A549 (cell line): ENCODE results near the gene SLC2A2. TPM values are rescaled to one million over a fixed set of nuclear protein-coding genes. Genes with fewer than 3 reads are reported as not detected.
A peak's percentile ranks its signal among the peaks of the same experiment; 100 is the strongest.

ENCODE experiments used
- ATAC-seq, 2 experiments: fragments of 200-7000 bp in 1 of 2; fragments of >200 bp in 1 of 2; cut with Nextera tagmentation in 1 of 2; cut with Tn5 transposase in 1 of 2; 3 replicates each; pipeline versions ENCODE4 v1.8.0 to v1.9.1; 2018 to 2020; ENCODE audit warnings: mild to moderate bottlenecking in 1 of 2, moderate library complexity in 1 of 2
- CTCF ChIA-PET: fragments of 300-600 bp; sonication (Branson Sonifier 250); formaldehyde crosslinking; extraction: SDS; loops from one replicate; lab custom pipeline; 2021; ENCODE audit warnings: antibody characterized with exemption, inconsistent platforms; lab: Yijun Ruan, JAX
- POLR2A ChIA-PET: fragments of 350-600 bp; formaldehyde crosslinking; extraction: SDS; loops from one replicate; lab custom pipeline; 2021; ENCODE audit warnings: antibody characterized with exemption, inconsistent platforms; lab: Yijun Ruan, JAX
- DNase-seq, 2 experiments: peaks; one replicate each; pipeline versions ENCODE4 v3.0.0 to v3.0.0-alpha.2; 2011 to 2016; ENCODE audit warnings: low read depth in 1 of 2, low spot score in 1 of 2
- FAIRE-seq: peaks from 2 replicates; lab custom pipeline; 2011; peaks lifted over from hg19 to GRCh38; lab: Jason Lieb, UNC
- H3K27ac ChIP-seq, 2 experiments: fragments of >200 bp; sonication (Bioruptor Twin); formaldehyde crosslinking; 3 replicates each; pipeline ENCODE4 v1.5.1; 2016 to 2017
- H3K4me1 ChIP-seq: fragments of >200 bp; sonication (Bioruptor Twin); formaldehyde crosslinking; 3 replicates; pipeline ENCODE4 v1.6.1; 2016
- H3K4me2 ChIP-seq: fragments of >200 bp; sonication (Bioruptor Twin); formaldehyde crosslinking; 3 replicates; pipeline ENCODE4 v1.6.1; 2016
- H3K4me3 ChIP-seq: fragments of >200 bp; sonication (Bioruptor Twin); formaldehyde crosslinking; 3 replicates; pipeline ENCODE4 v1.5.1; 2016
- H3K9me3 ChIP-seq: fragments of >200 bp; sonication (Bioruptor Twin); formaldehyde crosslinking; 3 replicates; pipeline ENCODE4 v1.6.1; 2016
- BCL3 ChIP-seq: fragments of >200 bp; sonication (Bioruptor Twin); formaldehyde crosslinking; IDR thresholded peaks from 3 replicates; pipeline ENCODE4 v1.6.1; 2016
- CBX2 ChIP-seq: fragments of 200-600 bp; sonication (generic); IDR thresholded peaks from 2 replicates; pipeline ENCODE4 v1.6.1; 2016; ENCODE audit warnings: low read depth, mild to moderate bottlenecking, borderline replicate concordance
- CBX8 ChIP-seq: fragments of 200-600 bp; sonication (generic); IDR thresholded peaks from 2 replicates; pipeline ENCODE4 v1.6.1; 2016
- CEBPB ChIP-seq, 2 experiments: fragments of >200 bp in 1 of 2; sonication (Bioruptor Twin) in 1 of 2; formaldehyde crosslinking in 1 of 2; IDR thresholded peaks; 2 replicates each; pipeline ENCODE4 v1.6.1; 2012 to 2016
- CHD4 ChIP-seq: fragments of 200-600 bp; sonication (generic); IDR thresholded peaks from 2 replicates; pipeline ENCODE4 v1.6.1; 2016; ENCODE audit warnings: antibody characterized with exemption, mild to moderate bottlenecking, borderline replicate concordance
- EP300 ChIP-seq, 2 experiments: fragments of >200 bp; sonication (Bioruptor Twin); formaldehyde crosslinking; IDR thresholded peaks; 2 replicates in 1 of 2; 3 replicates in 1 of 2; pipeline ENCODE4 v1.6.1; 2016 to 2017
- FOSL2 ChIP-seq, 2 experiments: fragments of 450-650 bp in 1 of 2; fragments of >200 bp in 1 of 2; sonication (Bioruptor Twin) in 1 of 2; formaldehyde crosslinking; IDR thresholded peaks; 2 replicates each; pipeline versions ENCODE4 v1.5.0 to v1.6.1; 2016 to 2020; ENCODE audit warnings: mild to moderate bottlenecking in 1 of 2, moderate library complexity in 1 of 2
- GATA3 ChIP-seq: IDR thresholded peaks from 2 replicates; pipeline ENCODE4 v1.6.1; 2012; ENCODE audit warnings: borderline replicate concordance
- JUN ChIP-seq, 2 experiments: fragments of >200 bp; sonication (Bioruptor Twin); formaldehyde crosslinking; IDR thresholded peaks; 2 replicates in 1 of 2; 3 replicates in 1 of 2; pipeline ENCODE4 v1.6.1; 2016 to 2017
- JUNB ChIP-seq: fragments of >200 bp; sonication (Bioruptor Twin); formaldehyde crosslinking; IDR thresholded peaks from 2 replicates; pipeline ENCODE4 v1.6.1; 2016
- MAFK ChIP-seq: fragments of 450-650 bp; IDR thresholded peaks from 2 replicates; pipeline ENCODE4 v1.6.1; 2014; ENCODE audit not compliant: partially characterized antibody
- MAX ChIP-seq: IDR thresholded peaks from 2 replicates; pipeline ENCODE4 v1.6.1; 2012
- MAZ ChIP-seq: fragments of 150-350 bp; IDR thresholded peaks from 2 replicates; pipeline ENCODE4 v1.6.1; 2014; ENCODE audit warnings: antibody characterized with exemption, low read depth, low read length, borderline replicate concordance
- NFE2L2 ChIP-seq: fragments of 150-350 bp; conservative IDR thresholded peaks from 2 replicates; pipeline ENCODE4 v1.6.1; 2014; ENCODE audit warnings: low read length
- POLR2A ChIP-seq: IDR thresholded peaks from 2 replicates; pipeline ENCODE4 v1.6.1; 2012; ENCODE audit warnings: mild to moderate bottlenecking, low read length
- RAD21 ChIP-seq, 2 experiments: fragments of >200 bp in 1 of 2; sonication (Bioruptor Twin) in 1 of 2; formaldehyde crosslinking in 1 of 2; IDR thresholded peaks in 1 of 2; conservative IDR thresholded peaks in 1 of 2; 2 replicates in 1 of 2; 3 replicates in 1 of 2; pipeline ENCODE4 v1.6.1; 2012 to 2018; ENCODE audit warnings: inconsistent platforms in 1 of 2
- REST ChIP-seq: fragments of 200-600 bp; sonication (generic); IDR thresholded peaks from 2 replicates; pipeline ENCODE4 v1.6.1; 2016; ENCODE audit warnings: antibody characterized with exemption, mild to moderate bottlenecking, moderate library complexity
- SMC3 ChIP-seq: fragments of >200 bp; sonication (Bioruptor Twin); formaldehyde crosslinking; IDR thresholded peaks from 3 replicates; pipeline ENCODE4 v1.6.1; 2018; ENCODE audit warnings: inconsistent platforms
- TFCP2L1 ChIP-seq: fragments of 250-450 bp; sonication (Bioruptor Pico); IDR thresholded peaks from 2 replicates; pipeline ENCODE4 v1.5.0; 2021; ENCODE audit warnings: mild to moderate bottlenecking
- TP53 ChIP-seq: fragments of 250-450 bp; sonication (Bioruptor Pico); IDR thresholded peaks from 2 replicates; pipeline ENCODE4 v1.5.0; 2021; ENCODE audit warnings: mild to moderate bottlenecking, moderate library complexity
- USF2 ChIP-seq: fragments of 450-650 bp; IDR thresholded peaks from 2 replicates; pipeline ENCODE4 v1.6.1; 2014; ENCODE audit warnings: antibody characterized with exemption
- ZNF302 ChIP-seq: fragments of 250-450 bp; sonication (Bioruptor Pico); IDR thresholded peaks from 2 replicates; pipeline ENCODE4 v1.9.0; 2021; ENCODE audit warnings: inconsistent platforms, mild to moderate bottlenecking, moderate library complexity
- WGBS: methylation state at CpG from one replicate; pipeline ENCODE4 v1.1.6; 2017; ENCODE audit errors: missing lambda C conversion rate; 5-methylcytosine and 5-hydroxymethylcytosine counted together
- polyA plus RNA-seq, 4 experiments: library from polyadenylated mRNA; depleted of rRNA in 3 of 4; stranded (reverse); fragments of >200 nt; fragmentation: RNase III in 1 of 4; extraction: RNeasy Plus Mini Kit Qiagen cat#74134 plus additional on column Dnase treatment in 1 of 4; gene quantifications; 2 replicates in 3 of 4; 3 replicates in 1 of 4; pipeline ENCODE4 v1.2.3, GENCODE V29; 2011 to 2017

SLC2A2 gene
- polyA plus RNA-seq, 2 of the 4 experiments (the other 2 are of a cell fraction) = not detected

GRCh38 chr3:171005648-171006047 is 20.9 kb downstream of the SLC2A2 start (continued):
- TF ChIP-seq REST = no peak
- no peak for TF ChIP-seq CBX2
- TF ChIP-seq CBX8 = no peak
- TF ChIP-seq USF2 = no peak
- TF ChIP-seq MAFK = no peak
- no peak for TF ChIP-seq JUNB

- 3% methylated on average over 5 of the region's 5 CpGs for WGBS
- TF ChIP-seq SMC3 (peak; percentile 10; the same call in 1 of the 3 replicates), JUNB (peak; percentile 91), EP300 (IDR thresholded peaks at IDR 0.05) (peak in 1 of 2 experiments; percentile 75; a peak in 2 of 5 replicates), NFE2L2 (no peak), GATA3 (peak; percentile 85), JUN (IDR thresholded peaks at IDR 0.05) (peak; percentile 51 to 70; a peak in 2 of 5 replicates), MAFK (peak; percentile 50), TP53 (CRISPR knock-in tag) (no peak), RAD21 (conservative IDR thresholded peaks at IDR 0.05 in 1 of 2, IDR thresholded peaks at IDR 0.05 in 1 of 2) (peak; percentile 24 to 36; a peak in 4 of 5 replicates), REST (no peak), POLR2A (no peak), CHD4 (no peak), TFCP2L1 (CRISPR knock-in tag) (no peak), BCL3 (no peak), FOSL2 (IDR thresholded peaks at IDR 0.05) (peak; percentile 80), FOSL2 (CRISPR knock-in tag; IDR thresholded peaks at IDR 0.05) (peak; percentile 93), MAX (peak; percentile 74), ZNF302 (CRISPR knock-in tag) (no peak), CEBPB (IDR thresholded peaks at IDR 0.05) (peak in 1 of 2 experiments; percentile 71; a peak in 2 of 4 replicates), MAZ (no peak)
- Histone ChIP-seq H3K4me2 (peak overlapping the region; percentile 73), H3K4me3 (0 out of 3 replicates have a peak overlapping the region, but pooled peaks have one; percentile 6), H3K4me1 (peaks cover 54% of the 10 kb centered on the region), H3K27ac (peak overlapping the region; percentile 72 to 73), H3K9me3 (no peaks in the 10 kb centered on the region)
- ChIA-PET CTCF (no interaction called here), POLR2A (no interaction called here)
- ATAC-seq = peak; percentile 97
- peak; percentile 49 to 95 for DNase-seq
- FAIRE-seq = peak; percentile 89
Measured at GRCh38 chr3:171001957-171002694, 24.4 kb downstream of the SLC2A2 start.
